ENCODE measurements around the gene SIGLEC12.

DNA sequence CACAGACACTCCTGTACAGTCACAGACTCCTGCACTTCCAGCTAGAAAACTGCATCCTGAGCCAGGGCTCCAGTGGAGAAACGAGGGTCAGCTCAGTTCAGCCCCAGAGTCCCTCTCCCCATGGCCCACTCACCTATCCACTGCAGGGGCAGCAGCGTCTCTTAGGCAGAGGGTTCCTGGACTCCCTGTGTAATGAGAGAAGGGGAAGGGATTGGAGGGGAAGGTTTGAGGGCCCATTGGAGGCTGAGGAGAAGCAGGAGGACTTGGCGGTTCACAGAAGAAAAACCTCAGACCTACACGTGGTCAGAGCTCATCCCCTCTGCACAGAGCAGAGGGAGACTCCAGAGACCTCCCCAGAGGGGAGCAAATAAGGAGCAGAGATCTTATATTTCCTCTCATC lies 32.4 kb downstream of the SIGLEC12 start:
- TF ChIP-seq, protein P1, sequence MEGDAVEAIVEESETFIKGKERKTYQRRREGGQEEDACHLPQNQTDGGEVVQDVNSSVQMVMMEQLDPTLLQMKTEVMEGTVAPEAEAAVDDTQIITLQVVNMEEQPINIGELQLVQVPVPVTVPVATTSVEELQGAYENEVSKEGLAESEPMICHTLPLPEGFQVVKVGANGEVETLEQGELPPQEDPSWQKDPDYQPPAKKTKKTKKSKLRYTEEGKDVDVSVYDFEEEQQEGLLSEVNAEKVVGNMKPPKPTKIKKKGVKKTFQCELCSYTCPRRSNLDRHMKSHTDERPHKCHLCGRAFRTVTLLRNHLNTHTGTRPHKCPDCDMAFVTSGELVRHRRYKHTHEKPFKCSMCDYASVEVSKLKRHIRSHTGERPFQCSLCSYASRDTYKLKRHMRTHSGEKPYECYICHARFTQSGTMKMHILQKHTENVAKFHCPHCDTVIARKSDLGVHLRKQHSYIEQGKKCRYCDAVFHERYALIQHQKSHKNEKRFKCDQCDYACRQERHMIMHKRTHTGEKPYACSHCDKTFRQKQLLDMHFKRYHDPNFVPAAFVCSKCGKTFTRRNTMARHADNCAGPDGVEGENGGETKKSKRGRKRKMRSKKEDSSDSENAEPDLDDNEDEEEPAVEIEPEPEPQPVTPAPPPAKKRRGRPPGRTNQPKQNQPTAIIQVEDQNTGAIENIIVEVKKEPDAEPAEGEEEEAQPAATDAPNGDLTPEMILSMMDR (IDR thresholded peaks at IDR 0.05): no peak
- TF ChIP-seq POLR2A (IDR thresholded peaks at IDR 0.05) (no peak), EP300 (IDR thresholded peaks at IDR 0.05) (no peak), POLR2AphosphoS5 (IDR thresholded peaks at IDR 0.05) (no peak)

All from gastroesophageal sphincter (tissue), 3 donors.